Measurements from ENCODE around the gene IFITM1. TPM values are rescaled to one million over a fixed set of nuclear protein-coding genes. Genes with fewer than 3 reads are reported as not detected.

The IFITM1 gene
- total and polyA plus RNA-seq, 9 of the 15 experiments (the other 6 are each of a cell fraction or from before 2014, with no cell fraction given): 691 to 5,579 (median 974) TPM

DNA sequence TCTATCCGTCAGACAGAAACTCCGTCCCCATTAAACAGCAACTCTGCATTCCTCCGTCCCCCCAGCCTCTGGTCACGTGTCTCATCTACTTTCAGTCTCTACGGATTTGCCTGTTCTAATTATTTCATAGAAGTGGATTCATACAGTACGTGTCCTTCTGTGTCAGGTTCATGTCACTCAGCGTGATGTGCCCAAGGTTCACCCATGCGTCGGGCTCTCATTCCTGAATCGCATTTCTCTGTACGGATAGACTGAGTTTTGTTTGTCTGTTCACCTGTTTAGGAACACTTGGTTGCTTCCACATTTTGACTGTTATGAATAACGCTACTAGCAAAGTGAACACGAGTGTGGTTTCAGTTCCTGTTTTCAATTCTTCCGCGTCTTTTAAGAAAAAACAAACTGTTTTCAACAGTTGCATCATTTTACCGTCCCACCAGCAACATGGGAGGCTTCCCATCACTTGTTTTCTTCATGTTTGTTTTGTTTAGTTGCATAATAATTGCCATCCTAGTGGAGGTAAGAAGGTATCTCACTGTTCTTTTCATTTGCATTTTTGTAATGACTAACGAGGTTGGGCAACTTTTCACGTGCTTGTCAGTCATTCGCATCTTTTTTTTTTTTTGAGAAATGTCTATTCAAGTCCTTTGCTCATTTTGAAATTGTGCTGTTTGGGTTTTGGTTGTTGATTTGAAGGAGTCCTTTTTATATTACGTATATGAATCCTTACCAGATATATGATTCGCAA, 44.5 kb upstream of the IFITM1 start (continued):
- TF ChIP-seq, protein P1, sequence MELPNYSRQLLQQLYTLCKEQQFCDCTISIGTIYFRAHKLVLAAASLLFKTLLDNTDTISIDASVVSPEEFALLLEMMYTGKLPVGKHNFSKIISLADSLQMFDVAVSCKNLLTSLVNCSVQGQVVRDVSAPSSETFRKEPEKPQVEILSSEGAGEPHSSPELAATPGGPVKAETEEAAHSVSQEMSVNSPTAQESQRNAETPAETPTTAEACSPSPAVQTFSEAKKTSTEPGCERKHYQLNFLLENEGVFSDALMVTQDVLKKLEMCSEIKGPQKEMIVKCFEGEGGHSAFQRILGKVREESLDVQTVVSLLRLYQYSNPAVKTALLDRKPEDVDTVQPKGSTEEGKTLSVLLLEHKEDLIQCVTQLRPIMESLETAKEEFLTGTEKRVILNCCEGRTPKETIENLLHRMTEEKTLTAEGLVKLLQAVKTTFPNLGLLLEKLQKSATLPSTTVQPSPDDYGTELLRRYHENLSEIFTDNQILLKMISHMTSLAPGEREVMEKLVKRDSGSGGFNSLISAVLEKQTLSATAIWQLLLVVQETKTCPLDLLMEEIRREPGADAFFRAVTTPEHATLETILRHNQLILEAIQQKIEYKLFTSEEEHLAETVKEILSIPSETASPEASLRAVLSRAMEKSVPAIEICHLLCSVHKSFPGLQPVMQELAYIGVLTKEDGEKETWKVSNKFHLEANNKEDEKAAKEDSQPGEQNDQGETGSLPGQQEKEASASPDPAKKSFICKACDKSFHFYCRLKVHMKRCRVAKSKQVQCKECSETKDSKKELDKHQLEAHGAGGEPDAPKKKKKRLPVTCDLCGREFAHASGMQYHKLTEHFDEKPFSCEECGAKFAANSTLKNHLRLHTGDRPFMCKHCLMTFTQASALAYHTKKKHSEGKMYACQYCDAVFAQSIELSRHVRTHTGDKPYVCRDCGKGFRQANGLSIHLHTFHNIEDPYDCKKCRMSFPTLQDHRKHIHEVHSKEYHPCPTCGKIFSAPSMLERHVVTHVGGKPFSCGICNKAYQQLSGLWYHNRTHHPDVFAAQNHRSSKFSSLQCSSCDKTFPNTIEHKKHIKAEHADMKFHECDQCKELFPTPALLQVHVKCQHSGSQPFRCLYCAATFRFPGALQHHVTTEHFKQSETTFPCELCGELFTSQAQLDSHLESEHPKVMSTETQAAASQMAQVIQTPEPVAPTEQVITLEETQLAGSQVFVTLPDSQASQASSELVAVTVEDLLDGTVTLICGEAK (IDR thresholded peaks at IDR 0.05): peak; percentile 21; the same call in 1 of the 2 replicates
- TF ChIP-seq, protein P1 (CRISPR knock-in tag; IDR thresholded peaks at IDR 0.05): no peak
- TF ChIP-seq GTF2F1 (IDR thresholded peaks at IDR 0.05; ENCODE audit: low read depth, low read length): no peak
- TF ChIP-seq, protein P2, sequence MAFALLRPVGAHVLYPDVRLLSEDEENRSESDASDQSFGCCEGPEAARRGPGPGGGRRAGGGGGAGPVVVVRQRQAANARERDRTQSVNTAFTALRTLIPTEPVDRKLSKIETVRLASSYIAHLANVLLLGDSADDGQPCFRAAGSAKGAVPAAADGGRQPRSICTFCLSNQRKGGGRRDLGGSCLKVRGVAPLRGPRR (CRISPR knock-in tag; IDR thresholded peaks at IDR 0.05): no peak
- TF ChIP-seq, protein P3, sequence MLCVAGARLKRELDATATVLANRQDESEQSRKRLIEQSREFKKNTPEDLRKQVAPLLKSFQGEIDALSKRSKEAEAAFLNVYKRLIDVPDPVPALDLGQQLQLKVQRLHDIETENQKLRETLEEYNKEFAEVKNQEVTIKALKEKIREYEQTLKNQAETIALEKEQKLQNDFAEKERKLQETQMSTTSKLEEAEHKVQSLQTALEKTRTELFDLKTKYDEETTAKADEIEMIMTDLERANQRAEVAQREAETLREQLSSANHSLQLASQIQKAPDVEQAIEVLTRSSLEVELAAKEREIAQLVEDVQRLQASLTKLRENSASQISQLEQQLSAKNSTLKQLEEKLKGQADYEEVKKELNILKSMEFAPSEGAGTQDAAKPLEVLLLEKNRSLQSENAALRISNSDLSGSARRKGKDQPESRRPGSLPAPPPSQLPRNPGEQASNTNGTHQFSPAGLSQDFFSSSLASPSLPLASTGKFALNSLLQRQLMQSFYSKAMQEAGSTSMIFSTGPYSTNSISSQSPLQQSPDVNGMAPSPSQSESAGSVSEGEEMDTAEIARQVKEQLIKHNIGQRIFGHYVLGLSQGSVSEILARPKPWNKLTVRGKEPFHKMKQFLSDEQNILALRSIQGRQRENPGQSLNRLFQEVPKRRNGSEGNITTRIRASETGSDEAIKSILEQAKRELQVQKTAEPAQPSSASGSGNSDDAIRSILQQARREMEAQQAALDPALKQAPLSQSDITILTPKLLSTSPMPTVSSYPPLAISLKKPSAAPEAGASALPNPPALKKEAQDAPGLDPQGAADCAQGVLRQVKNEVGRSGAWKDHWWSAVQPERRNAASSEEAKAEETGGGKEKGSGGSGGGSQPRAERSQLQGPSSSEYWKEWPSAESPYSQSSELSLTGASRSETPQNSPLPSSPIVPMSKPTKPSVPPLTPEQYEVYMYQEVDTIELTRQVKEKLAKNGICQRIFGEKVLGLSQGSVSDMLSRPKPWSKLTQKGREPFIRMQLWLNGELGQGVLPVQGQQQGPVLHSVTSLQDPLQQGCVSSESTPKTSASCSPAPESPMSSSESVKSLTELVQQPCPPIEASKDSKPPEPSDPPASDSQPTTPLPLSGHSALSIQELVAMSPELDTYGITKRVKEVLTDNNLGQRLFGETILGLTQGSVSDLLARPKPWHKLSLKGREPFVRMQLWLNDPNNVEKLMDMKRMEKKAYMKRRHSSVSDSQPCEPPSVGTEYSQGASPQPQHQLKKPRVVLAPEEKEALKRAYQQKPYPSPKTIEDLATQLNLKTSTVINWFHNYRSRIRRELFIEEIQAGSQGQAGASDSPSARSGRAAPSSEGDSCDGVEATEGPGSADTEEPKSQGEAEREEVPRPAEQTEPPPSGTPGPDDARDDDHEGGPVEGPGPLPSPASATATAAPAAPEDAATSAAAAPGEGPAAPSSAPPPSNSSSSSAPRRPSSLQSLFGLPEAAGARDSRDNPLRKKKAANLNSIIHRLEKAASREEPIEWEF (CRISPR knock-in tag; IDR thresholded peaks at IDR 0.05): peak; percentile 4; the same call in 1 of the 2 replicates
- TF ChIP-seq RBBP5 (IDR thresholded peaks at IDR 0.05; ENCODE audit: borderline replicate concordance, insufficient read depth, low read length, poor library complexity, severe bottlenecking): no peak
- TF ChIP-seq SMARCA4 (IDR thresholded peaks at IDR 0.05): peak; percentile 58; the same call in 1 of the 2 replicates
- TF ChIP-seq, protein P4, sequence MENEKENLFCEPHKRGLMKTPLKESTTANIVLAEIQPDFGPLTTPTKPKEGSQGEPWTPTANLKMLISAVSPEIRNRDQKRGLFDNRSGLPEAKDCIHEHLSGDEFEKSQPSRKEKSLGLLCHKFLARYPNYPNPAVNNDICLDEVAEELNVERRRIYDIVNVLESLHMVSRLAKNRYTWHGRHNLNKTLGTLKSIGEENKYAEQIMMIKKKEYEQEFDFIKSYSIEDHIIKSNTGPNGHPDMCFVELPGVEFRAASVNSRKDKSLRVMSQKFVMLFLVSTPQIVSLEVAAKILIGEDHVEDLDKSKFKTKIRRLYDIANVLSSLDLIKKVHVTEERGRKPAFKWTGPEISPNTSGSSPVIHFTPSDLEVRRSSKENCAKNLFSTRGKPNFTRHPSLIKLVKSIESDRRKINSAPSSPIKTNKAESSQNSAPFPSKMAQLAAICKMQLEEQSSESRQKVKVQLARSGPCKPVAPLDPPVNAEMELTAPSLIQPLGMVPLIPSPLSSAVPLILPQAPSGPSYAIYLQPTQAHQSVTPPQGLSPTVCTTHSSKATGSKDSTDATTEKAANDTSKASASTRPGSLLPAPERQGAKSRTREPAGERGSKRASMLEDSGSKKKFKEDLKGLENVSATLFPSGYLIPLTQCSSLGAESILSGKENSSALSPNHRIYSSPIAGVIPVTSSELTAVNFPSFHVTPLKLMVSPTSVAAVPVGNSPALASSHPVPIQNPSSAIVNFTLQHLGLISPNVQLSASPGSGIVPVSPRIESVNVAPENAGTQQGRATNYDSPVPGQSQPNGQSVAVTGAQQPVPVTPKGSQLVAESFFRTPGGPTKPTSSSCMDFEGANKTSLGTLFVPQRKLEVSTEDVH (IDR thresholded peaks at IDR 0.05; ENCODE audit: low read depth, partially characterized antibody): peak; percentile 22

All from K562 (cell line).